ENCODE measurements around the gene ZNF674.
"Not testable (repeated sequence)": the region's sequence is repeated elsewhere in the genome, so short reads cannot be mapped to it uniquely, and the experiment has no call there.

The ZNF674 gene

DNA sequence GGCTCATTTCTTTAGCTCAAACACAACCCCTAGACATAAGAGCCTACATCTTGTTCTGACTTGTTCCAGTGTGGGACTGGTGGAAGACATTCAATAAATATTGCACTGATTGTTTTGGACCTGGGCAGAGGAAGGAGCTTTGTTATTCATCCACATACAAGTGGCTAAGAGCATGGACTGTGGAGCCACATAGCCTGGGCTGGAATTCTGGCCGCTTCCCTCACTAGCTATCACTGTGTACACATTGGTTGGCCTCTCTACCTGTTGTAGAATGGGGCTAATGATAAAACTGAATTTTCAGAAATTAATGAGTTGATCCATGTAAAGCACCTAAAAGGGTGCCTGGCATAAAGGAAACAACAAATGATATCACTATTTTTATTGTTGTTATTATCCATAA is 80.0 kb downstream of the ZNF674 start:
- no peak overlapping the region for H3K4me3 ChIP-seq (ENCODE audit: control insufficient read depth, low read depth, low read length)
- TF ChIP-seq, protein P1, sequence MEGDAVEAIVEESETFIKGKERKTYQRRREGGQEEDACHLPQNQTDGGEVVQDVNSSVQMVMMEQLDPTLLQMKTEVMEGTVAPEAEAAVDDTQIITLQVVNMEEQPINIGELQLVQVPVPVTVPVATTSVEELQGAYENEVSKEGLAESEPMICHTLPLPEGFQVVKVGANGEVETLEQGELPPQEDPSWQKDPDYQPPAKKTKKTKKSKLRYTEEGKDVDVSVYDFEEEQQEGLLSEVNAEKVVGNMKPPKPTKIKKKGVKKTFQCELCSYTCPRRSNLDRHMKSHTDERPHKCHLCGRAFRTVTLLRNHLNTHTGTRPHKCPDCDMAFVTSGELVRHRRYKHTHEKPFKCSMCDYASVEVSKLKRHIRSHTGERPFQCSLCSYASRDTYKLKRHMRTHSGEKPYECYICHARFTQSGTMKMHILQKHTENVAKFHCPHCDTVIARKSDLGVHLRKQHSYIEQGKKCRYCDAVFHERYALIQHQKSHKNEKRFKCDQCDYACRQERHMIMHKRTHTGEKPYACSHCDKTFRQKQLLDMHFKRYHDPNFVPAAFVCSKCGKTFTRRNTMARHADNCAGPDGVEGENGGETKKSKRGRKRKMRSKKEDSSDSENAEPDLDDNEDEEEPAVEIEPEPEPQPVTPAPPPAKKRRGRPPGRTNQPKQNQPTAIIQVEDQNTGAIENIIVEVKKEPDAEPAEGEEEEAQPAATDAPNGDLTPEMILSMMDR (IDR thresholded peaks at IDR 0.05; ENCODE audit: control insufficient read depth, insufficient read depth, low read depth, low read length, missing control alignments) = no peak

DNA sequence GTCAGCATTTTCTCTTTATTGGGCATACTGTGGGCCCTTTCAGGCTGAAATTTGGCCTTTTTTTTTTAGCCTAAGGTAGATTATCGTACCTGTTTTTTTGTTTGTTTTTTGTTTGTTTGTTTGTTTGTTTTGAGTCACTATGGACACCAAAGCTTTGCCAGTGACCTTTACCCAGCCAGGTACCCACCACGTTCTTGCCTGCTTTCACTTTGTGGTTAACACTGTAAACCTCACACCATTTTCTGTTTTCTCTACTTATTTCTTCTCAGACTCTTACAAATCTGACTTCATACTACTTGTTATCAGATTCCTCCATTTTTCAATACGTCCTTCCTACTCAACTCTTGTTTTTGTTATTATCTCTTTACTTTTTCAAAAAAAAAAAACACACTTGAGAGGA is 81.5 kb downstream of the ZNF674 start:
- DNase-seq (ENCODE audit: low read depth) = no peak
- H3K4me3 ChIP-seq (ENCODE audit: control insufficient read depth, low read depth, low read length) = no peak overlapping the region
- TF ChIP-seq, protein P1 (IDR thresholded peaks at IDR 0.05; ENCODE audit: control insufficient read depth, insufficient read depth, low read depth, low read length, missing control alignments) = no peak

More for the DNA sequence above, 80.0 kb downstream of the ZNF674 start:
- no peak for DNase-seq (ENCODE audit: low read depth)

DNA sequence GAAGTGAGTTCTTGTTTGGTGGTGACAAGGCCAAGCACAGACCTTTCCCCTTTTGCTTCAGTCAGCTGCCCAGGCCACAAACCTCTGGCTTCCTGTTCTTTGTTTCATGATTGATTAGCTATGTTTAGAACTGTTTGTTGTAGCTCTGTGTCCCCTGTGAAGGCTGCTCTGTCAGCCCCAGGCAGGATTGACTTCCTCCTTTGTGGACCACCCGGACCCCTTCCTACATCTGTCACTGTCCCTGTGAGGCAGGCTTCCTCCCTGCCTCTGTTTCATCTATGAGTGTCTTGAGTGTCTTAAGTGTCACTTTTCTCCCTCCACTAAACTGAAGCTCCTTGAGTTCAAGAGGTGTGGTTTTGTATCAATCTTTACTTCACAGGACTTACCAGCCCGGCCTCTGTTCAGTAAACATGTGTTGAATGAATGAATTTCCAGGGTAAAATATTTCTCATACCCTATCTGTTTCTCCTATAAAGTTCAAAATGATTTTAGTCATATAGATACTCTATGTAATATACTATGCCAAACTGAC is 83.5 kb downstream of the ZNF674 start:
- no peak overlapping the region for H3K4me3 ChIP-seq (ENCODE audit: control insufficient read depth, low read depth, low read length)
- DNase-seq (ENCODE audit: low read depth) = no peak
- TF ChIP-seq, protein P1 (IDR thresholded peaks at IDR 0.05; ENCODE audit: control insufficient read depth, insufficient read depth, low read depth, low read length, missing control alignments) = no peak

DNA sequence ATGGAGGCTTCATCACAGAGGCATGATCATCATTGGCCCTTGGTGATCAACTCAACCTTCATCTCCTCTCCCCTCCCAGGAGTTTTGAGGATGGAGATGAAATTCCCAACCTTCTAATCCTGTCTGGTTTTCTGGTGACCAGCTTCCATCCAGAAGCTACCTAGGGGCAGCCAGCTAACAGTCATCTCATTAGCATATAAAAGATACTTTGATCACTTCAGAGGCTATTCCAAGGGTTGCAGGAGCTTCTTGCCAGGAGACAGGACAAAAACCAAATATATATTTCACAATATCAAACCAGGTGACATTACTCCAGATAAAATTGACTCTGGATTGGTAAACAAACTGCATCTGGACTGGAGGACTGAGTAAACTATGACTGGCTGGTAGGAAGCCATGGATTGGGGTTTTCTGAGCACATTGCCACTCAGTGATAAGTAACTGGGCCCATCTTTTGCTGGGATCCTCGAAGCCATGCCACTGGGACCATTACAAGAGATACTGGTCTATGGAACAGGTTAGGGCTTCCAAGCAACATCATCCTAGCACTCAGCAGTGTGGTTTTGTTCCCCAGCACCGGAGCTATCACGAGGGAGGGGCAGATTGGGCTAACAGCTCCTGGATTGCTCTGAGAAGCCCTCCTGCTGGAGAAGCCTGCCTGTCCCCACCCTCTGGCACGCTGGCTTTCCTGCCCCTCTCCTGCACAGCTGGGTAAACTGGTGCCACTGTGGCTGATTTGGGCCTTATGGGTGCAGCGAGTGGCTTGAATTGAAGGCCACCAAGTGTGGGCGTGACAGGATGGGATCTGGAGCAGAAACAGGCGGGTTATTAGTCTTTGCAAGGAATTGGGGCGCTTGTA is 84.2 kb downstream of the ZNF674 start:
- not testable (repeated sequence) for H3K4me3 ChIP-seq (ENCODE audit: control insufficient read depth, low read depth, low read length); DNase-seq (ENCODE audit: low read depth)

DNA sequence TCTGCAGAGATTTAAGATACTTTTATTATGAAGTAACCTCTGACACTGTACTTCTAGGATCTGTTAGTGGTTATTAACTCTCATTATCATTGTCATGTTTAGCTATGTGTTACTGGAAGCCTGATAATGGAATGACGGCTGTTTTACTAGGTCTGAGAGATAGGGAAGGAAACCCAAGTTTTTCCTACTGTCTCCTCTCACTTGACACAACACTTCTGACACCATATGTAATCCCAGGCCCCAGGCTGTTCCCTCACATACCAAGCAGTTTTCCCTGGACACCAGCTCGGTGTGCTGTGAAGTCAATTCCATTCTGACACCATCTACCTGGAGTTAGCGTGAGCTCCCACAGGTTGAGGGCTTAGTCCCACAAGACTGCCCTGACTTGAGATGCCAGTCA is 85.6 kb downstream of the ZNF674 start:
- TF ChIP-seq, protein P1 (IDR thresholded peaks at IDR 0.05; ENCODE audit: control insufficient read depth, insufficient read depth, low read depth, low read length, missing control alignments) = no peak
- DNase-seq (ENCODE audit: low read depth) = no peak
- H3K4me3 ChIP-seq (ENCODE audit: control insufficient read depth, low read depth, low read length) = no peak overlapping the region

DNA sequence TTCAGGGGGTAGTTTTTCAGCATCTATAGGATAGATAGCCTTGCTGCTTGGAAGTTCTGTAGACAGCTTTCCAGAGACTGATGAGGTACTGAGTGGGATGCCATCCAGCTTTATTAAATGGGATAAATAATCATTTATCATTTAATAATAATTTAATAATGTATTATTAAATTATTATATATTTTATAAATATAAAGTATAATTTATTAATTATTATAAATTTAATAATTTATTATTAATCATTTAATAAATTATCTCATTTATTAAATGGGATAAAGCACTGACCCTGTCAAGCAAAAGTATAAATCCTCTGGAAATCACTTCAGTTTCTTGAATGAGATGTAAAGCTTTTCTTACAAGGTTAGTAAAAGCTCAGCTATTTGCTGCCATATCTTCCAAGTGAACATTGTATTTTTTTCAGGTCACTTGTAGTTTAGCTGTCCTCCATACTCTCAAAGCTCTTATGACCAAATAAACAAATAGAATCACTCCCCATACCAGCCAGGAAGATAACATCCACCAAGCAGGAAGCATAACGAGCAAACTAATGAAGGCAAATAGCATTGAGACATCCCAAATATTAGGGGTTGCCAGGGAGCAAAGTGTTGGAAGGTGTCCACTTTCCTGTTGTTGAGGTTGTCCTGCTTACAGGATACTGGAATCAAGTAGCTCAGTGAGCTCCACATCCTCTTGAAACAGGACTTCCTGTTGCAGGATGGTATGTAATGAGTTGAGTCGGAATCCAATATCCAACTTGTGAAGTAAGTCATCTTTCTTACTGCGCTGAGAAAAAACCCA is 88.9 kb downstream of the ZNF674 start:
- TF ChIP-seq, protein P1 (IDR thresholded peaks at IDR 0.05; ENCODE audit: control insufficient read depth, insufficient read depth, low read depth, low read length, missing control alignments) = no peak
- no peak overlapping the region for H3K4me3 ChIP-seq (ENCODE audit: control insufficient read depth, low read depth, low read length)
- no peak for DNase-seq (ENCODE audit: low read depth)
